Measurements from ENCODE around the gene CCDC141.
"Not testable (repeated sequence)": the region's sequence is repeated elsewhere in the genome, so short reads cannot be mapped to it uniquely, and the experiment has no call there.

CCDC141 gene

GRCh38 chr2:179049546-179050311, at the start of gene CCDC141:
Gene CCDC141 (minus strand): TSS chr2:179050137. CDS start chr2:179049941, 196 bp downstream.
- in situ Hi-C loops (cut with MboI; ENCODE audit: low sequenced_read_pairs) = no loop called here

- in situ Hi-C loops (cut with MboI; ENCODE audit: low sequenced_read_pairs) = no loop called here
Observed at GRCh38 chr2:179098080-179098689, 48.2 kb upstream of the CCDC141 start.

GRCh38 chr2:179097131-179097530, 47.2 kb upstream of the CCDC141 start:
- in situ Hi-C loops (cut with MboI; ENCODE audit: low sequenced_read_pairs) = no loop called here

GRCh38 chr2:179096090-179096489, 46.2 kb upstream of the CCDC141 start:
- in situ Hi-C loops (cut with MboI; ENCODE audit: low sequenced_read_pairs) = no loop called here

GRCh38 chr2:179092912-179093311, 43.0 kb upstream of the CCDC141 start:
- in situ Hi-C loops (cut with MboI; ENCODE audit: low sequenced_read_pairs) = not testable (repeated sequence)

- in situ Hi-C loops (cut with MboI; ENCODE audit: low sequenced_read_pairs) = no loop called here
Observed at GRCh38 chr2:179082697-179083096, 32.8 kb upstream of the CCDC141 start.

- in situ Hi-C loops (cut with MboI; ENCODE audit: low sequenced_read_pairs) = no loop called here
Observed at GRCh38 chr2:179081954-179082353, 32.0 kb upstream of the CCDC141 start.

GRCh38 chr2:179072527-179072926, 22.6 kb upstream of the CCDC141 start:
- in situ Hi-C loops (cut with MboI; ENCODE audit: low sequenced_read_pairs) = no loop called here

- in situ Hi-C loops (cut with MboI; ENCODE audit: low sequenced_read_pairs) = no loop called here
Observed at GRCh38 chr2:179071810-179072355, 21.9 kb upstream of the CCDC141 start.

- in situ Hi-C loops (cut with MboI; ENCODE audit: low sequenced_read_pairs) = no loop called here
Observed at GRCh38 chr2:179070895-179071294, 21.0 kb upstream of the CCDC141 start.

GRCh38 chr2:179069685-179070084, 19.7 kb upstream of the CCDC141 start:
- in situ Hi-C loops (cut with MboI; ENCODE audit: low sequenced_read_pairs) = no loop called here

- in situ Hi-C loops (cut with MboI; ENCODE audit: low sequenced_read_pairs) = no loop called here
Observed at GRCh38 chr2:179068991-179069643, 19.2 kb upstream of the CCDC141 start.

- in situ Hi-C loops (cut with MboI; ENCODE audit: low sequenced_read_pairs) = no loop called here
Observed at GRCh38 chr2:179059026-179059700, 9.2 kb upstream of the CCDC141 start.

GRCh38 chr2:179057737-179058136, 7.8 kb upstream of the CCDC141 start:
- in situ Hi-C loops (cut with MboI; ENCODE audit: low sequenced_read_pairs) = no loop called here

GRCh38 chr2:179053568-179053967, 3.6 kb upstream of the CCDC141 start:
- in situ Hi-C loops (cut with MboI; ENCODE audit: low sequenced_read_pairs) = not testable (repeated sequence)

GRCh38 chr2:179051250-179051649, 1.3 kb upstream of the CCDC141 start:
- in situ Hi-C loops (cut with MboI; ENCODE audit: low sequenced_read_pairs) = no loop called here

- in situ Hi-C loops (cut with MboI; ENCODE audit: low sequenced_read_pairs) = no loop called here
Observed at GRCh38 chr2:179050755-179051154, 818 bp upstream of the CCDC141 start.

GRCh38 chr2:179049203-179049545, 763 bp downstream of the CCDC141 start:
- in situ Hi-C loops (cut with MboI; ENCODE audit: low sequenced_read_pairs) = no loop called here

GRCh38 chr2:179048099-179048498, 1.8 kb downstream of the CCDC141 start:
- in situ Hi-C loops (cut with MboI; ENCODE audit: low sequenced_read_pairs) = no loop called here

GRCh38 chr2:179045602-179046001, 4.3 kb downstream of the CCDC141 start:
- in situ Hi-C loops (cut with MboI; ENCODE audit: low sequenced_read_pairs) = not testable (repeated sequence)

- in situ Hi-C loops (cut with MboI; ENCODE audit: low sequenced_read_pairs) = no loop called here
Observed at GRCh38 chr2:179044500-179044899, 5.4 kb downstream of the CCDC141 start.

Measured in HL-60/S4 treated with phorbol 12-myristate 13-acetate at 8.2 ng/mL for 4 days and 3 days (cell line).